Kidney (tissue), 14 donors: ENCODE data around the gene MEIG1. TPM values are rescaled to one million over a fixed set of nuclear protein-coding genes. Genes with fewer than 3 reads are reported as not detected.
"Not testable (repeated sequence)": the region's sequence is repeated elsewhere in the genome, so short reads cannot be mapped to it uniquely, and the experiment has no call there.

Experiments used
- DNase-seq, 5 donors: peaks; one replicate each; pipeline ENCODE4 v3.0.0-alpha.2; 2013 to 2020
- FAIRE-seq: peaks from 2 replicates; lab custom pipeline; 2012; peaks lifted over from hg19 to GRCh38; lab: Jason Lieb, UNC
- H3K27ac ChIP-seq, 2 donors: one replicate each; pipeline ENCODE4 v1.7.0; 2013; ENCODE audit warnings: low read depth in 2 of 2, low read length in 2 of 2, inconsistent platforms in 1 of 2
- H3K27me3 ChIP-seq: one replicate; pipeline ENCODE4 v1.7.1; 2013; ENCODE audit warnings: low read length, inconsistent platforms; ENCODE audit not compliant: control insufficient read depth, insufficient read depth
- H3K36me3 ChIP-seq, 3 donors: one replicate each; pipeline versions ENCODE4 v1.7.0 to v1.7.1; 2013; ENCODE audit warnings: low read length in 3 of 3, control low read depth in 1 of 3, inconsistent platforms in 1 of 3; ENCODE audit not compliant: insufficient read depth in 3 of 3, control insufficient read depth in 2 of 3
- H3K4me1 ChIP-seq, 3 donors: one replicate each; pipeline versions ENCODE4 v1.7.0 to v1.7.1; 2013; ENCODE audit warnings: low read length in 3 of 3, inconsistent platforms in 1 of 3, low read depth in 1 of 3; ENCODE audit not compliant: control insufficient read depth in 2 of 3, insufficient read depth in 2 of 3
- H3K4me3 ChIP-seq, 3 donors: one replicate each; pipeline versions ENCODE4 v1.7.0 to v1.8.1; 2013; ENCODE audit warnings: low read length in 3 of 3, control low read depth in 1 of 3, inconsistent platforms in 1 of 3
- H3K9ac ChIP-seq, 3 donors: one replicate each; pipeline versions ENCODE4 v1.7.0 to v1.7.1; 2013; ENCODE audit warnings: low read length in 3 of 3, control low read depth in 1 of 3, inconsistent platforms in 1 of 3
- H3K9me3 ChIP-seq, 3 donors: one replicate each; pipeline versions ENCODE4 v1.7.0 to v1.7.1; 2013; ENCODE audit warnings: low read length in 3 of 3, control low read depth in 1 of 3, inconsistent platforms in 1 of 3; ENCODE audit not compliant: control insufficient read depth in 2 of 3, insufficient read depth in 1 of 3
- CTCF ChIP-seq: IDR thresholded peaks from 3 replicates; pipeline ENCODE4 v1.5.1; 2012; ENCODE audit warnings: mild to moderate bottlenecking, moderate library complexity, borderline replicate concordance; ENCODE audit not compliant: insufficient read depth; ENCODE audit errors: extremely low read depth
- intact Hi-C: fragments of 100-400 bp; cut with DNase I; formaldehyde crosslinking; loops from one replicate; pipeline ENCODE4 v1.11.1; 2022
- polyA plus RNA-seq: library from polyadenylated mRNA; stranded (reverse); fragments of 350-450 nt; fragmentation: Illumina TruSeq; extraction: RNeasy Lipid Tissue Mini Kit (QIAGEN cat#74804); gene quantifications from one replicate; pipeline ENCODE4 v1.2.3, GENCODE V29; 2014; ENCODE audit warnings: low read depth, low replicate concordance; ENCODE audit not compliant: insufficient read depth
- total RNA-seq: library from RNA; stranded (reverse); fragmentation: NEBNext Ultra II Directional; extraction: Animal tissue kit (Norgen Biotek cat#: 25700); gene quantifications from one replicate; pipeline ENCODE4 v1.2.1, GENCODE V29; 2021
- donor health status: control.
- donor health status: control.
- donor health status: control.
- donor health status: control.
- donor health status: control.
- donor health status: DM: yes; HTN: yes; CAD: no.
- donor health status: Normal renal cell carcinoma (clear cell type).

MEIG1 gene
- total and polyA plus RNA-seq, 2 donors from 2014 or later: 1.4 TPM; not detected in 1

- no peak overlapping the region for H3K27ac ChIP-seq
- no peaks in the 10 kb centered on the region for H3K27me3 ChIP-seq
- no peak for TF ChIP-seq CTCF
- no peaks in the 10 kb centered on the region for H3K4me1 ChIP-seq
- H3K4me3 ChIP-seq: no peak overlapping the region
- H3K36me3 ChIP-seq: no peaks in the 10 kb centered on the region
- intact Hi-C loops: no loop called here
- H3K9me3 ChIP-seq: no peaks in the 10 kb centered on the region
- DNase-seq: no peak
- no peak overlapping the region for H3K9ac ChIP-seq
- FAIRE-seq: no peak
Observed at GRCh38 chr10:14975672-14976273, 16.6 kb downstream of the MEIG1 start.

GRCh38 chr10:14982744-14983143 is 23.6 kb downstream of the MEIG1 start:
- Histone ChIP-seq H3K27me3 (no peaks in the 10 kb centered on the region), H3K36me3 (no peaks in the 10 kb centered on the region), H3K4me1 (no peaks in the 10 kb centered on the region), H3K27ac (no peak overlapping the region), H3K9me3 (no peaks in the 10 kb centered on the region), H3K4me3 (no peak overlapping the region), H3K9ac (no peak overlapping the region)
- TF ChIP-seq CTCF: no peak
- DNase-seq (no peak), FAIRE-seq (peak; percentile 6)
- intact Hi-C loops: no loop called here

GRCh38 chr10:14989552-14989951 is 30.4 kb downstream of the MEIG1 start:
- H3K4me1 ChIP-seq, H3K36me3 ChIP-seq, DNase-seq, H3K27ac ChIP-seq, H3K9me3 ChIP-seq, FAIRE-seq, H3K9ac ChIP-seq, H3K27me3 ChIP-seq, H3K4me3 ChIP-seq, intact Hi-C loops: not testable (repeated sequence)

GRCh38 chr10:14991035-14991749 is 32.0 kb downstream of the MEIG1 start:
- H3K4me3 ChIP-seq, H3K9me3 ChIP-seq, H3K36me3 ChIP-seq, intact Hi-C loops, H3K9ac ChIP-seq, FAIRE-seq, H3K27me3 ChIP-seq, H3K4me1 ChIP-seq, H3K27ac ChIP-seq: not testable (repeated sequence)
- DNase-seq: peak in 2 of 5 donors; percentile 21 to 81

- H3K27ac ChIP-seq, FAIRE-seq, H3K4me1 ChIP-seq, H3K9ac ChIP-seq, intact Hi-C loops, H3K9me3 ChIP-seq, H3K27me3 ChIP-seq, DNase-seq, H3K36me3 ChIP-seq, H3K4me3 ChIP-seq: not testable (repeated sequence)
Observed at GRCh38 chr10:14992336-14992735, 33.1 kb downstream of the MEIG1 start.

GRCh38 chr10:14993500-14994455 is 34.6 kb downstream of the MEIG1 start:
- intact Hi-C loops, H3K36me3 ChIP-seq, H3K9me3 ChIP-seq, H3K9ac ChIP-seq, H3K4me3 ChIP-seq, H3K27ac ChIP-seq, FAIRE-seq, DNase-seq, H3K27me3 ChIP-seq, H3K4me1 ChIP-seq: not testable (repeated sequence)
